Thyroid gland (tissue), 4 donors: ENCODE data around the gene RGPD5.
"Not testable (repeated sequence)": the region's sequence is repeated elsewhere in the genome, so short reads cannot be mapped to it uniquely, and the experiment has no call there.

Source experiments
- CTCF ChIP-seq, 6 experiments: fragments of 200-600 bp in 3 of 6; fragments of 450-650 bp in 3 of 6; sonication (generic) in 3 of 6; IDR thresholded peaks; one replicate each; pipeline ENCODE4 v1.5.1; 2016 to 2019; ENCODE audit warnings: antibody characterized with exemption in 6 of 6, mild to moderate bottlenecking in 2 of 6, inconsistent platforms in 1 of 6, moderate library complexity in 1 of 6
- POLR2A ChIP-seq, 2 donors: fragments of 450-650 bp; IDR thresholded peaks; one replicate each; pipeline ENCODE4 v1.6.1; 2017; ENCODE audit warnings: antibody characterized with exemption in 2 of 2, mild to moderate bottlenecking in 2 of 2, moderate library complexity in 1 of 2

- not testable (repeated sequence) for TF ChIP-seq CTCF, POLR2A (IDR thresholded peaks at IDR 0.05)
These were observed 95.8 kb downstream of the RGPD5 start for GRCh38 chr2:109889909-109890308.
